Natural killer cell (primary cell): ENCODE data around the gene TMEM47. TPM values are rescaled to one million over a fixed set of nuclear protein-coding genes. Genes with fewer than 3 reads are reported as not detected.

Experiments
- ATAC-seq, 3 donors: fragments of 150-1000 bp in 2 of 3; fragments of 200-7000 bp in 1 of 3; cut with Tn5 transposase; 1 replicate in 1 of 3; 2 replicates in 2 of 3; pipeline ENCODE4 v1.10.0; 2021; ENCODE audit warnings: mild to moderate bottlenecking in 2 of 3, moderate library complexity in 2 of 3
- DNase-seq, 2 donors: peaks; one replicate each; pipeline versions ENCODE4 v3.0.0 to v3.0.0-alpha.2; 2013 to 2021; ENCODE audit warnings: mixed read lengths in 1 of 2
- H3K27ac ChIP-seq: one replicate; pipeline ENCODE4 v1.5.1; 2013; ENCODE audit warnings: mild to moderate bottlenecking, low read length
- H3K27me3 ChIP-seq: one replicate; pipeline ENCODE4 v1.6.1; 2013; ENCODE audit warnings: low read length; ENCODE audit not compliant: control insufficient read depth, insufficient read depth
- H3K36me3 ChIP-seq: one replicate; pipeline ENCODE4 v1.6.1; 2013; ENCODE audit warnings: low read length; ENCODE audit not compliant: control insufficient read depth, insufficient read depth
- H3K4me1 ChIP-seq: one replicate; pipeline ENCODE4 v1.6.1; 2013; ENCODE audit warnings: low read length; ENCODE audit not compliant: control insufficient read depth, insufficient read depth
- H3K4me3 ChIP-seq: one replicate; pipeline ENCODE4 v1.5.1; 2013; ENCODE audit warnings: low read length
- H3K9me3 ChIP-seq: one replicate; pipeline ENCODE4 v1.6.1; 2013; ENCODE audit warnings: low read length; ENCODE audit not compliant: control insufficient read depth, insufficient read depth
- H3K27ac Mint-ChIP-seq, 2 donors: one replicate each; pipeline ENCODE4 v1.8.0; 2022; ENCODE audit warnings: mild to moderate bottlenecking in 2 of 2, mixed read lengths in 2 of 2, moderate library complexity in 1 of 2
- H3K27me3 Mint-ChIP-seq, 2 donors: one replicate each; pipeline ENCODE4 v1.8.0; 2022; ENCODE audit warnings: low read depth in 2 of 2, mixed read lengths in 2 of 2
- H3K36me3 Mint-ChIP-seq: one replicate; pipeline ENCODE4 v1.8.0; 2022; ENCODE audit warnings: mixed read lengths
- H3K4me1 Mint-ChIP-seq, 2 donors: one replicate each; pipeline ENCODE4 v1.8.0; 2022; ENCODE audit warnings: mixed read lengths in 2 of 2
- H3K4me3 Mint-ChIP-seq: one replicate; pipeline ENCODE4 v1.8.0; 2022; ENCODE audit warnings: mild to moderate bottlenecking, moderate library complexity, mixed read lengths
- H3K9me3 Mint-ChIP-seq, 2 donors: one replicate each; pipeline ENCODE4 v1.8.0; 2022; ENCODE audit warnings: mixed read lengths in 2 of 2
- CTCF ChIP-seq: fragments of 200-600 bp; IDR thresholded peaks from one replicate; pipeline ENCODE4 v1.8.0; 2022; ENCODE audit warnings: antibody characterized with exemption
- WGBS: methylation state at CpG from one replicate; pipeline ENCODE4 v1.1.7; 2013; ENCODE audit warnings: missing lambda C conversion rate; ENCODE audit not compliant: insufficient coverage; 5-methylcytosine and 5-hydroxymethylcytosine counted together
- intact Hi-C: fragments of 100-400 bp; cut with micrococcal nuclease; formaldehyde crosslinking; loops from one replicate; pipeline ENCODE4 v1.14.2; 2022
- total RNA-seq, 4 donors: library from RNA; stranded (reverse); fragments of 120-200 nt in 1 of 4; gene quantifications; one replicate each; pipeline versions ENCODE4 v1.2.3 to v1.2.4, GENCODE V29; 2013 to 2022

The TMEM47 gene
- total RNA-seq, 3 donors from 2014 or later (not counting 1 experiment from before 2014, with no cell fraction given) = not detected

GRCh38 chrX:34585561-34585960 is 71.5 kb downstream of the TMEM47 start:
- peaks cover 5% of the 10 kb centered on the region in 2 donors for H3K9me3 Mint-ChIP-seq
- Histone ChIP-seq H3K9me3 (no peaks in the 10 kb centered on the region), H3K4me3 (no peak overlapping the region), H3K27ac (no peak overlapping the region), H3K27me3 (no peaks in the 10 kb centered on the region), H3K36me3 (no peaks in the 10 kb centered on the region), H3K4me1 (no peaks in the 10 kb centered on the region)
- no peak for TF ChIP-seq CTCF
- no peaks in the 10 kb centered on the region for H3K4me1 Mint-ChIP-seq
- no peaks in the 10 kb centered on the region for H3K36me3 Mint-ChIP-seq
- WGBS = no CpG with 5 or more reads among the region's 5 CpGs
- no peak overlapping the region for H3K4me3 Mint-ChIP-seq
- intact Hi-C loops = no loop called here
- no peak for DNase-seq
- H3K27me3 Mint-ChIP-seq = no peaks in the 10 kb centered on the region
- no peak overlapping the region for H3K27ac Mint-ChIP-seq
- ATAC-seq = no peak

GRCh38 chrX:34584781-34585180 is 72.3 kb downstream of the TMEM47 start:
- Histone ChIP-seq H3K36me3 (no peaks in the 10 kb centered on the region), H3K27me3 (no peaks in the 10 kb centered on the region), H3K4me3 (no peak overlapping the region), H3K27ac (no peak overlapping the region), H3K9me3 (no peaks in the 10 kb centered on the region), H3K4me1 (no peaks in the 10 kb centered on the region)
- TF ChIP-seq CTCF = no peak
- Mint-ChIP-seq H3K4me3 (no peak overlapping the region), H3K4me1 (no peaks in the 10 kb centered on the region), H3K27me3 (no peaks in the 10 kb centered on the region), H3K27ac (no peak overlapping the region), H3K36me3 (no peaks in the 10 kb centered on the region), H3K9me3 (peaks cover 5% of the 10 kb centered on the region in 2 donors)
- intact Hi-C loops = no loop called here
- ATAC-seq (no peak), DNase-seq (no peak)
- WGBS = no CpG with 5 or more reads among the region's 1 CpG

- Histone ChIP-seq H3K27me3 (no peaks in the 10 kb centered on the region), H3K4me1 (no peaks in the 10 kb centered on the region), H3K27ac (no peak overlapping the region), H3K36me3 (no peaks in the 10 kb centered on the region), H3K4me3 (no peak overlapping the region), H3K9me3 (no peaks in the 10 kb centered on the region)
- WGBS = 64% methylated on average over 1 of the region's 2 CpGs
- H3K36me3 Mint-ChIP-seq = no peaks in the 10 kb centered on the region
- no peak for DNase-seq
- H3K27ac Mint-ChIP-seq = no peak overlapping the region
- no peaks in the 10 kb centered on the region for H3K4me1 Mint-ChIP-seq
- H3K27me3 Mint-ChIP-seq = no peaks in the 10 kb centered on the region
- peaks cover 2 to 5% of the 10 kb centered on the region in 2 donors for H3K9me3 Mint-ChIP-seq
- intact Hi-C loops = no loop called here
- no peak for TF ChIP-seq CTCF
- ATAC-seq = no peak
- H3K4me3 Mint-ChIP-seq = no peak overlapping the region
Measured at GRCh38 chrX:34580069-34580468, 77.0 kb downstream of the TMEM47 start.

- DNase-seq (no peak), ATAC-seq (no peak)
- Mint-ChIP-seq H3K27me3 (no peaks in the 10 kb centered on the region), H3K4me1 (no peaks in the 10 kb centered on the region), H3K9me3 (peaks cover 0 to 5% of the 10 kb centered on the region in 2 donors), H3K27ac (no peak overlapping the region), H3K4me3 (no peak overlapping the region), H3K36me3 (no peaks in the 10 kb centered on the region)
- Histone ChIP-seq H3K27me3 (no peaks in the 10 kb centered on the region), H3K4me1 (no peaks in the 10 kb centered on the region), H3K36me3 (no peaks in the 10 kb centered on the region), H3K27ac (no peak overlapping the region), H3K9me3 (no peaks in the 10 kb centered on the region), H3K4me3 (no peak overlapping the region)
- WGBS = no CpG with 5 or more reads among the region's 2 CpGs
- TF ChIP-seq CTCF = no peak
- intact Hi-C loops = no loop called here
Measured at GRCh38 chrX:34578237-34578636, 78.8 kb downstream of the TMEM47 start.
